ENCODE measurements around the gene SNPH. TPM values are rescaled to one million over a fixed set of nuclear protein-coding genes. Genes with fewer than 3 reads are reported as not detected.

SNPH gene
- total RNA-seq, 1 experiment from 2014 or later, result 7.8 TPM

- DNase-seq (ENCODE audit: low read depth), result no peak
Measured at GRCh38 chr20:1286267-1287024, 20.4 kb downstream of the SNPH start.

GRCh38 chr20:1287306-1287705 lies 21.2 kb downstream of the SNPH start:
- no peak for DNase-seq (ENCODE audit: low read depth)

GRCh38 chr20:1287787-1288569 lies 21.9 kb downstream of the SNPH start:
- no peak for DNase-seq (ENCODE audit: low read depth)

GRCh38 chr20:1291191-1291741 lies 25.2 kb downstream of the SNPH start:
- DNase-seq (ENCODE audit: low read depth), result peak; percentile 63

GRCh38 chr20:1292620-1293019 lies 26.5 kb downstream of the SNPH start:
- no peak for DNase-seq (ENCODE audit: low read depth)

- no peak for DNase-seq (ENCODE audit: low read depth)
Measured at GRCh38 chr20:1293641-1294379, 27.7 kb downstream of the SNPH start.

GRCh38 chr20:1294497-1294896 lies 28.4 kb downstream of the SNPH start:
- DNase-seq (ENCODE audit: low read depth), result no peak

- DNase-seq (ENCODE audit: low read depth), result no peak
Measured at GRCh38 chr20:1295276-1295930, 29.3 kb downstream of the SNPH start.

GRCh38 chr20:1296117-1296610 lies 30.1 kb downstream of the SNPH start:
- DNase-seq (ENCODE audit: low read depth), result no peak

- no peak for DNase-seq (ENCODE audit: low read depth)
Measured at GRCh38 chr20:1296922-1297321, 30.8 kb downstream of the SNPH start.

- DNase-seq (ENCODE audit: low read depth), result no peak
Measured at GRCh38 chr20:1297486-1297885, 31.4 kb downstream of the SNPH start.

- DNase-seq (ENCODE audit: low read depth), result no peak
Measured at GRCh38 chr20:1298166-1298565, 32.1 kb downstream of the SNPH start.

GRCh38 chr20:1298888-1299511 lies 32.9 kb downstream of the SNPH start:
- no peak for DNase-seq (ENCODE audit: low read depth)

GRCh38 chr20:1299522-1299921 lies 33.4 kb downstream of the SNPH start:
- no peak for DNase-seq (ENCODE audit: low read depth)

GRCh38 chr20:1300083-1300840 lies 34.2 kb downstream of the SNPH start:
- no peak for DNase-seq (ENCODE audit: low read depth)

- DNase-seq (ENCODE audit: low read depth), result peak; percentile 91
Measured at GRCh38 chr20:1301031-1301529, 35.0 kb downstream of the SNPH start.

- DNase-seq (ENCODE audit: low read depth), result peak; percentile 82
Measured at GRCh38 chr20:1302685-1303541, 36.8 kb downstream of the SNPH start.

GRCh38 chr20:1304710-1305515 lies 38.8 kb downstream of the SNPH start:
- DNase-seq (ENCODE audit: low read depth), result no peak

Measured in HT1080 (cell line).